Glutamatergic neuron (in vitro differentiated cells): ENCODE results near the gene ITGA1. TPM values are rescaled to one million over a fixed set of nuclear protein-coding genes. Genes with fewer than 3 reads are reported as not detected.

Source experiments
- DNase-seq: peaks from one replicate; pipeline ENCODE4 v3.0.0; 2022
- H3K27ac Mint-ChIP-seq: one replicate; pipeline ENCODE4 v1.8.0; 2020; ENCODE audit warnings: mild to moderate bottlenecking, mixed read lengths, inconsistent platforms; ENCODE audit not compliant: unreplicated experiment
- H3K27me3 Mint-ChIP-seq: one replicate; pipeline ENCODE4 v1.8.0; 2020; ENCODE audit warnings: mild to moderate bottlenecking, moderate library complexity, mixed read lengths, inconsistent platforms; ENCODE audit not compliant: unreplicated experiment
- H3K36me3 Mint-ChIP-seq: one replicate; pipeline ENCODE4 v1.8.0; 2020; ENCODE audit warnings: mild to moderate bottlenecking, mixed read lengths, inconsistent platforms; ENCODE audit not compliant: unreplicated experiment
- H3K4me1 Mint-ChIP-seq: one replicate; pipeline ENCODE4 v1.8.0; 2020; ENCODE audit warnings: mild to moderate bottlenecking, low read depth, mixed read lengths, inconsistent platforms; ENCODE audit not compliant: unreplicated experiment
- H3K4me3 Mint-ChIP-seq: one replicate; pipeline ENCODE4 v1.8.0; 2020; ENCODE audit warnings: mild to moderate bottlenecking, mixed read lengths, inconsistent platforms; ENCODE audit not compliant: unreplicated experiment
- H3K9me3 Mint-ChIP-seq: one replicate; pipeline ENCODE4 v1.8.0; 2020; ENCODE audit warnings: mild to moderate bottlenecking, moderate library complexity, mixed read lengths, inconsistent platforms; ENCODE audit not compliant: unreplicated experiment
- total RNA-seq: library from RNA; stranded (reverse); fragmentation: NEBNext Ultra II Directional; extraction: Animal tissue kit (Norgen Biotek cat#: 25700); gene quantifications from one replicate; pipeline ENCODE4 v1.2.1, GENCODE V29; 2021; ENCODE audit not compliant: unreplicated experiment
- TF ChIP-seq, protein P1 (sequence below): fragments of 200-600 bp; sonication (generic); IDR thresholded peaks from one replicate; pipeline ENCODE4 v1.5.0; 2021; ENCODE audit not compliant: partially characterized antibody, unreplicated experiment

The ITGA1 gene
- total RNA-seq, 1 donor from 2014 or later = 0.96 TPM

DNA sequence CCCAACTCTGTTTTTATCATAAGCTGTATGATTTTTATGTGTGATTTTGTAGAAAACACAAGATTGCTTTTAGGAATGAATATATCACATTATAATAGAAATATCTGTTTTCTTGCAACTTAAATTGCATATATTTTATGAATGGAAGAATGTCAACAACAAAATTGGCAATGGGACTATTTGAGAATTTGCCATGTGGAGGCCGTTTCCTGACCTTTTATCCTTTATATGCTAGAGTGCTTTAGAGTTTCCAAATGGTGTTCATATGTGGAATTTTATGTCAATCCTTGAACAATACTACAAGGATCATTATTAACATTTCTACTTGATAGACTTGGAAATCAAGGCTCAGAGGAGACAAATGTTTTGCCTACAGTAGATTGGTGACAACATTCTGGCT lies 34.2 kb downstream of the ITGA1 start:
- H3K27ac Mint-ChIP-seq = no peak overlapping the region
- peaks cover 2% of the 10 kb centered on the region for H3K4me1 Mint-ChIP-seq
- no peaks in the 10 kb centered on the region for H3K27me3 Mint-ChIP-seq
- no peaks in the 10 kb centered on the region for H3K36me3 Mint-ChIP-seq
- H3K9me3 Mint-ChIP-seq = no peaks in the 10 kb centered on the region
- TF ChIP-seq, protein P1, sequence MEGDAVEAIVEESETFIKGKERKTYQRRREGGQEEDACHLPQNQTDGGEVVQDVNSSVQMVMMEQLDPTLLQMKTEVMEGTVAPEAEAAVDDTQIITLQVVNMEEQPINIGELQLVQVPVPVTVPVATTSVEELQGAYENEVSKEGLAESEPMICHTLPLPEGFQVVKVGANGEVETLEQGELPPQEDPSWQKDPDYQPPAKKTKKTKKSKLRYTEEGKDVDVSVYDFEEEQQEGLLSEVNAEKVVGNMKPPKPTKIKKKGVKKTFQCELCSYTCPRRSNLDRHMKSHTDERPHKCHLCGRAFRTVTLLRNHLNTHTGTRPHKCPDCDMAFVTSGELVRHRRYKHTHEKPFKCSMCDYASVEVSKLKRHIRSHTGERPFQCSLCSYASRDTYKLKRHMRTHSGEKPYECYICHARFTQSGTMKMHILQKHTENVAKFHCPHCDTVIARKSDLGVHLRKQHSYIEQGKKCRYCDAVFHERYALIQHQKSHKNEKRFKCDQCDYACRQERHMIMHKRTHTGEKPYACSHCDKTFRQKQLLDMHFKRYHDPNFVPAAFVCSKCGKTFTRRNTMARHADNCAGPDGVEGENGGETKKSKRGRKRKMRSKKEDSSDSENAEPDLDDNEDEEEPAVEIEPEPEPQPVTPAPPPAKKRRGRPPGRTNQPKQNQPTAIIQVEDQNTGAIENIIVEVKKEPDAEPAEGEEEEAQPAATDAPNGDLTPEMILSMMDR = no peak
- H3K4me3 Mint-ChIP-seq = no peak overlapping the region
- DNase-seq = no peak

DNA sequence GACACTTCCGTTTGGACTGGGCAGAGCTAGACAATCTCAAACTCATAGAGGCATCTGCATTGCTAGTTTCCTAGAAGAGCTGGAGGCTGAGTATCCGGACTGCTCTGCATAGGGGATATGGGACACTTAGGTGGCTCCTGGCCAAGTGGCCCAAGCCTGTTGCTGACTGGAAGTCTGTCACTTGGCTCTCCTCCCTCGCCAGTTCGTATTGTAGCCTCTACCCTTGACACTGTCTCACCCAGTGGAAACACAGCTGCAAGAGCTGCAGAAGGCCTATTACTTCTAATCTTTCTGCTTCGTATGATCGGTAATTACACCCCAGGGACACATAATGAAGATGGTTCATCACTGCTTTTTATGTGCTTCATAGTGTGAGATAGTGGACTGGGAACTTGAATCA lies 34.7 kb downstream of the ITGA1 start:
- TF ChIP-seq, protein P1 = no peak
- no peak overlapping the region for H3K4me3 Mint-ChIP-seq
- no peak for DNase-seq
- H3K36me3 Mint-ChIP-seq = no peaks in the 10 kb centered on the region
- H3K9me3 Mint-ChIP-seq = peaks cover 2% of the 10 kb centered on the region
- H3K27ac Mint-ChIP-seq = no peak overlapping the region
- H3K27me3 Mint-ChIP-seq = no peaks in the 10 kb centered on the region
- H3K4me1 Mint-ChIP-seq = peaks cover 2% of the 10 kb centered on the region

DNA sequence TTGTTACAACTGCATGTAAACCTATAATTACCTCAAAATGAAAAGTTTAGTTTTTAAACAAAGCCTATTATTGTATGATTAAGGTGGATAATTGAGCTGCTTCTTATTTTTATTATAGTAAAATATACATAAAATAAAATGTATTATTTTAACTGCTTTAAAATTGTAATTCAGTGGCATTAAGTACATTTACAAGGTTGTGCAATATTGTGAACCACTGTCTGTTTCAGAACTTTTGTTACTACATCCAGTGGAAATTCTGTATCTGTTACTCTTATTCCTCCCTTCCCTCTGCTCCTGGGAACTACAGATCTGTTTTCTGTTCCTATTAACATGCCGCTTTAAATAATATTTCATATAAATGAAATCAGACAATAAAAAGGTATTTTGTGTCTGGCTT lies 37.1 kb downstream of the ITGA1 start:
- Mint-ChIP-seq H3K36me3 (no peaks in the 10 kb centered on the region), H3K9me3 (peaks cover 2% of the 10 kb centered on the region), H3K4me3 (no peak overlapping the region), H3K27me3 (no peaks in the 10 kb centered on the region), H3K4me1 (peaks cover 2% of the 10 kb centered on the region), H3K27ac (no peak overlapping the region)
- TF ChIP-seq, protein P1 = no peak
- no peak for DNase-seq

DNA sequence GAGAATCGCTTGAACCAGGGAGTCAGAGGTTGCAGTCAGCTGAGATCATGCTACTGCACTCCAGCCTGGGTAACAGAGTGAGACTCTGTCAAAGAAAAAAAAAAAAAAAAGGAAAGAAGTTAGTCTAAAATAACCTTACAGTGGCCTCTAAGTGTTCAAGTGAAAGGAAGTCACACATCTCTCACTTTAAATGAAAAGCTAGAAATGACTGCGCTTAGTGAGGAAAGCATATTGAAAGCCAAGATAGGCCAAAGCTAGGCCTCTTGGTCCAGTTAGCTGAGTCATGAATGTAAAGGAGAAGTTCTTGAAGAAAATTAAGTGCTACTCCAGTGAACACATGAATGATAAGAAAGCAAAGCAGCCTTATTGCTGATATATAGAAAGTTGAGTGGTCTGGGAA lies 38.1 kb downstream of the ITGA1 start:
- no peak for DNase-seq
- Mint-ChIP-seq H3K9me3 (peaks cover 2% of the 10 kb centered on the region), H3K4me1 (peaks cover 2% of the 10 kb centered on the region), H3K27ac (no peak overlapping the region), H3K4me3 (no peak overlapping the region), H3K27me3 (no peaks in the 10 kb centered on the region), H3K36me3 (no peaks in the 10 kb centered on the region)
- TF ChIP-seq, protein P1 = no peak

DNA sequence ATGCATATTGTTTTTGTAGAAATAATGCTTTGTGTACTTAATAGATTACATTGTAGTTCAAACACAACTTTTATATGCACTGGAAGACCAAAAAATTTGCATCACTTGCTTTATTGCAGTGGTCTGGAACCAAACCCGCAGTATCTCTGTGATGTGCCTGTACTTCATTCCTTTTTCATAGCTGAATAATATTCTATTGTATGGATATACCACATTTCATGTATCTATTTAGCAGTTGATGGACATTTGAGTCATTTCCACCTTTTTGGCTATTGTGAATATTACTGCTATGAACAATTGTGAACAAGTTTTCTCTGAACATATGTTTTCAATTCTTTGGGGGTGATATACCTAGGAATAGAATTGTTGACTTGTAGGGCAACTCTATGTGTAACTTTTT lies 40.1 kb downstream of the ITGA1 start:
- Mint-ChIP-seq H3K27me3 (no peaks in the 10 kb centered on the region), H3K4me3 (no peak overlapping the region), H3K9me3 (peaks cover 2% of the 10 kb centered on the region), H3K27ac (no peak overlapping the region), H3K4me1 (no peaks in the 10 kb centered on the region), H3K36me3 (no peaks in the 10 kb centered on the region)
- TF ChIP-seq, protein P1 = no peak
- no peak for DNase-seq
